Thyroid gland (tissue), 4 donors: ENCODE data around the gene CCDC158. TPM values are rescaled to one million over a fixed set of nuclear protein-coding genes. Genes with fewer than 3 reads are reported as not detected.

Source experiments
- DNase-seq, 2 donors: peaks; one replicate each; pipeline ENCODE4 v3.0.0-alpha.2; 2019
- H3K27ac ChIP-seq, 3 donors: fragments of 200-600 bp; sonication (generic); 1 replicate in 2 of 3; 2 replicates in 1 of 3; pipeline ENCODE4 v1.5.1; 2016 to 2019; ENCODE audit warnings: mild to moderate bottlenecking in 1 of 3, moderate library complexity in 1 of 3
- H3K27me3 ChIP-seq: fragments of 200-600 bp; sonication (generic); one replicate; pipeline ENCODE4 v1.5.1; 2019
- H3K36me3 ChIP-seq, 2 donors: fragments of 200-600 bp; sonication (generic); one replicate each; pipeline ENCODE4 v1.5.1; 2016 to 2019
- H3K4me1 ChIP-seq, 2 donors: fragments of 200-600 bp; sonication (generic); one replicate each; pipeline ENCODE4 v1.5.1; 2017 to 2019
- H3K4me3 ChIP-seq, 3 donors: fragments of 200-600 bp; sonication (generic); replicated peaks in 1 of 3; 1 replicate in 2 of 3; 2 replicates in 1 of 3; pipeline ENCODE4 v1.5.1; 2016; ENCODE audit warnings: mild to moderate bottlenecking in 1 of 3
- H3K9me3 ChIP-seq: fragments of 200-600 bp; sonication (generic); one replicate; pipeline ENCODE4 v1.5.1; 2017
- CTCF ChIP-seq, 6 experiments: fragments of 200-600 bp in 3 of 6; fragments of 450-650 bp in 3 of 6; sonication (generic) in 3 of 6; IDR thresholded peaks; one replicate each; pipeline ENCODE4 v1.5.1; 2016 to 2019; ENCODE audit warnings: antibody characterized with exemption in 6 of 6, mild to moderate bottlenecking in 2 of 6, inconsistent platforms in 1 of 6, moderate library complexity in 1 of 6
- POLR2A ChIP-seq, 2 donors: fragments of 450-650 bp; IDR thresholded peaks; one replicate each; pipeline ENCODE4 v1.6.1; 2017; ENCODE audit warnings: antibody characterized with exemption in 2 of 2, mild to moderate bottlenecking in 2 of 2, moderate library complexity in 1 of 2
- WGBS, 2 donors: methylation state at CpG; one replicate each; pipeline ENCODE4 v1.1.5; 2017; 5-methylcytosine and 5-hydroxymethylcytosine counted together
- intact Hi-C: fragments of 100-400 bp; cut with DNase I; formaldehyde crosslinking; loops from one replicate; pipeline ENCODE4 v1.15.1; 2023
- total RNA-seq, 4 donors: library from RNA; depleted of rRNA; stranded (reverse); fragments of >200 nt; gene quantifications; one replicate each; pipeline ENCODE4 v1.2.3, GENCODE V29; 2016

Gene CCDC158
- total RNA-seq, 4 donors from 2014 or later: 2.0 to 5.8 (median 3.5) TPM

- no peaks in the 10 kb centered on the region for H3K9me3 ChIP-seq
- H3K27ac ChIP-seq: no peak overlapping the region
- no peaks in the 10 kb centered on the region for H3K4me1 ChIP-seq
- 68% methylated on average over 3 of the region's 3 CpGs for WGBS, 2 donors
- DNase-seq: no peak
- H3K27me3 ChIP-seq: no peaks in the 10 kb centered on the region
- no peak overlapping the region for H3K4me3 ChIP-seq
- TF ChIP-seq CTCF (IDR thresholded peaks at IDR 0.05) (no peak), POLR2A (IDR thresholded peaks at IDR 0.05) (no peak)
- intact Hi-C loops: no loop called here
- no peaks in the 10 kb centered on the region for H3K36me3 ChIP-seq
Measured at GRCh38 chr4:76410636-76411035, 10.3 kb downstream of the CCDC158 start.

DNA sequence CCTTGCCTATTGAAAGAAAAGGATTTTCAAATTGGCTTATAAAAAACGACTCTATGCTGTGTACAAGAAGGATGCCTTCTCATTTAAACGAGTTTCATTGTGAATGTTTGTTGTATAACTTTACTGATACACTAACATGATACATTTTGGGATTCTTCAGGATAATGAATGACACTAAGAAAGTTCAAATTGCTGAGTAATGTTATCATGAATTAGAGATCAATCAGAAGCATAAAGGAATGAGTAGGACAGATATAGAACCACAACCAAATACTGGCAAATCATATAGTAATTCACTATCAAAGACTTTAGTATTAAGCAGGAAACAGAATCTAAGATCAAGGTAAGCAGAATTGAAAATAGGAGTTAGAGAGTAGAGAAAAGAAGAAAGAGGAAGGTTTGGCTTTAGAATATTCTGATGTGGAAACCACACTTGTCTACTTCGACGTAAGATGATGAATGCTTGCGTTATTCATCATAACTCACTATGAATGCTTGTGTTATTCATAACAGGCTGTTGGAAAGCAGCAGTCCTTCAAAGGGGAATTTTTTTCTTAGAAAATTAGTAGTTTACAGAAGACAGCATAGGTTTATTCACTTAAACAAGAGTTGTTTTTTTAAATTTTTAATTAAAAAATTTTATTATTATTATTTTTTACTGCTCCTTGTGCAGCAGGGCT lies 13.4 kb downstream of the CCDC158 start:
- intact Hi-C loops: no loop called here
- 69 to 81% methylated on average over 5 of the region's 5 CpGs for WGBS, 2 donors
- no peak overlapping the region for H3K27ac ChIP-seq
- H3K4me1 ChIP-seq: no peaks in the 10 kb centered on the region
- no peaks in the 10 kb centered on the region for H3K9me3 ChIP-seq
- H3K36me3 ChIP-seq: no peaks in the 10 kb centered on the region
- no peaks in the 10 kb centered on the region for H3K27me3 ChIP-seq
- DNase-seq: no peak
- H3K4me3 ChIP-seq: no peak overlapping the region
- TF ChIP-seq CTCF (IDR thresholded peaks at IDR 0.05) (no peak), POLR2A (IDR thresholded peaks at IDR 0.05) (no peak)

GRCh38 chr4:76406081-76406480 lies 14.9 kb downstream of the CCDC158 start:
- no peak for DNase-seq
- Histone ChIP-seq H3K36me3 (no peaks in the 10 kb centered on the region), H3K4me3 (no peak overlapping the region), H3K27me3 (no peaks in the 10 kb centered on the region), H3K9me3 (no peaks in the 10 kb centered on the region), H3K4me1 (no peaks in the 10 kb centered on the region), H3K27ac (no peak overlapping the region)
- TF ChIP-seq POLR2A (IDR thresholded peaks at IDR 0.05) (no peak), CTCF (IDR thresholded peaks at IDR 0.05) (no peak)
- WGBS, 2 donors: 69 to 79% methylated on average over 5 of the region's 5 CpGs
- intact Hi-C loops: no loop called here

DNA sequence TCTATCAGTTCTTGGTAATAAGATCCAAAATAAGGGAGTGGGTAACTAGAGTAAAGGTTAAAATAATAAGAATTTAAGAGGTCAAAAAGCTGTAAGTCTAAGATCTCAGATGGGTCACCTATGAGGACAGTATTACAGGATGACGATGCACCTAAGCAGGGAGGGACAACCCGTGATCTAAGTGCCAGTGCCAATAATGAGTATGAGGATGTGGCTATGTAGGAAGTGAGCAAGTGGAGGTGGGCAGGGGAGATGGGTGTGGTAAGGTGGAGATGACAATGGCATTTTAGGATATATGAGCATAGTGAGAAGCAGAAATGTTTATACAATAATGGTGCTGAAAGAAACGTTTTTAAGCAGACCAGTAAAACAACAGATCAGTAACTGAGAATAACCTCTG lies 19.3 kb downstream of the CCDC158 start:
- DNase-seq: no peak
- WGBS, 2 donors: 68 to 78% methylated on average over 3 of the region's 3 CpGs
- H3K27me3 ChIP-seq: no peaks in the 10 kb centered on the region
- H3K4me1 ChIP-seq: no peaks in the 10 kb centered on the region
- no peaks in the 10 kb centered on the region for H3K9me3 ChIP-seq
- H3K4me3 ChIP-seq: no peak overlapping the region
- H3K27ac ChIP-seq: no peak overlapping the region
- TF ChIP-seq CTCF (IDR thresholded peaks at IDR 0.05) (no peak), POLR2A (IDR thresholded peaks at IDR 0.05) (no peak)
- intact Hi-C loops: no loop called here
- H3K36me3 ChIP-seq: no peaks in the 10 kb centered on the region

GRCh38 chr4:76388160-76388908 lies 32.6 kb downstream of the CCDC158 start:
- no peak overlapping the region for H3K27ac ChIP-seq
- H3K4me1 ChIP-seq: no peaks in the 10 kb centered on the region
- no peaks in the 10 kb centered on the region for H3K36me3 ChIP-seq
- H3K27me3 ChIP-seq: no peaks in the 10 kb centered on the region
- intact Hi-C loops: no loop called here
- 86 to 88% methylated on average over 3 of the region's 3 CpGs for WGBS, 2 donors
- H3K4me3 ChIP-seq: no peak overlapping the region
- TF ChIP-seq CTCF (IDR thresholded peaks at IDR 0.05) (no peak), POLR2A (IDR thresholded peaks at IDR 0.05) (no peak)
- H3K9me3 ChIP-seq: no peaks in the 10 kb centered on the region
- DNase-seq: no peak
